Measurements from ENCODE around the gene RNASEH2B. TPM values are rescaled to one million over a fixed set of nuclear protein-coding genes. Genes with fewer than 3 reads are reported as not detected.

RNASEH2B gene
- total and polyA plus RNA-seq, 2 experiments from 2014 or later = 39.0 to 64.8 TPM

GRCh38 chr13:50955798-50956197 lies 46.2 kb downstream of the RNASEH2B start:
- no peaks in the 10 kb centered on the region for H3K27me3 ChIP-seq (ENCODE audit: insufficient read depth)
- H3K36me3 ChIP-seq (ENCODE audit: insufficient read depth) = no peaks in the 10 kb centered on the region
- Mint-ChIP-seq H3K27me3 (ENCODE audit: insufficient read depth, low read depth, poor library complexity) (no peaks in the 10 kb centered on the region), H3K9me3 (no peaks in the 10 kb centered on the region), H3K27ac (no peak overlapping the region), H3K36me3 (ENCODE audit: low read depth) (no peaks in the 10 kb centered on the region), H3K4me3 (no peak overlapping the region), H3K4me1 (peaks cover 15% of the 10 kb centered on the region)
- H3K27ac ChIP-seq (ENCODE audit: low read depth) = no peak overlapping the region
- no peak for ATAC-seq
- no peaks in the 10 kb centered on the region for H3K4me1 ChIP-seq (ENCODE audit: insufficient read depth)
- no peaks in the 10 kb centered on the region for H3K79me2 ChIP-seq (replicated peaks; ENCODE audit: insufficient read depth)
- H3F3A ChIP-seq (replicated peaks; ENCODE audit: low read depth) = no peaks in the 10 kb centered on the region
- TF ChIP-seq, protein P1, sequence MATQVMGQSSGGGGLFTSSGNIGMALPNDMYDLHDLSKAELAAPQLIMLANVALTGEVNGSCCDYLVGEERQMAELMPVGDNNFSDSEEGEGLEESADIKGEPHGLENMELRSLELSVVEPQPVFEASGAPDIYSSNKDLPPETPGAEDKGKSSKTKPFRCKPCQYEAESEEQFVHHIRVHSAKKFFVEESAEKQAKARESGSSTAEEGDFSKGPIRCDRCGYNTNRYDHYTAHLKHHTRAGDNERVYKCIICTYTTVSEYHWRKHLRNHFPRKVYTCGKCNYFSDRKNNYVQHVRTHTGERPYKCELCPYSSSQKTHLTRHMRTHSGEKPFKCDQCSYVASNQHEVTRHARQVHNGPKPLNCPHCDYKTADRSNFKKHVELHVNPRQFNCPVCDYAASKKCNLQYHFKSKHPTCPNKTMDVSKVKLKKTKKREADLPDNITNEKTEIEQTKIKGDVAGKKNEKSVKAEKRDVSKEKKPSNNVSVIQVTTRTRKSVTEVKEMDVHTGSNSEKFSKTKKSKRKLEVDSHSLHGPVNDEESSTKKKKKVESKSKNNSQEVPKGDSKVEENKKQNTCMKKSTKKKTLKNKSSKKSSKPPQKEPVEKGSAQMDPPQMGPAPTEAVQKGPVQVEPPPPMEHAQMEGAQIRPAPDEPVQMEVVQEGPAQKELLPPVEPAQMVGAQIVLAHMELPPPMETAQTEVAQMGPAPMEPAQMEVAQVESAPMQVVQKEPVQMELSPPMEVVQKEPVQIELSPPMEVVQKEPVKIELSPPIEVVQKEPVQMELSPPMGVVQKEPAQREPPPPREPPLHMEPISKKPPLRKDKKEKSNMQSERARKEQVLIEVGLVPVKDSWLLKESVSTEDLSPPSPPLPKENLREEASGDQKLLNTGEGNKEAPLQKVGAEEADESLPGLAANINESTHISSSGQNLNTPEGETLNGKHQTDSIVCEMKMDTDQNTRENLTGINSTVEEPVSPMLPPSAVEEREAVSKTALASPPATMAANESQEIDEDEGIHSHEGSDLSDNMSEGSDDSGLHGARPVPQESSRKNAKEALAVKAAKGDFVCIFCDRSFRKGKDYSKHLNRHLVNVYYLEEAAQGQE (IDR thresholded peaks at IDR 0.05; ENCODE audit: unreplicated experiment) = no peak
- TF ChIP-seq CTCF (conservative IDR thresholded peaks at IDR 0.05; ENCODE audit: low read depth in 2 of 2) (no peak), STAT1 (IDR thresholded peaks at IDR 0.05; ENCODE audit: unreplicated experiment) (no peak), ZNF462 (CRISPR knock-in tag; IDR thresholded peaks at IDR 0.05) (no peak), ZNF331 (CRISPR knock-in tag; IDR thresholded peaks at IDR 0.05; ENCODE audit: low read depth) (no peak), POLR2AphosphoS5 (IDR thresholded peaks at IDR 0.05; ENCODE audit: low read depth) (no peak), CREB1 (CRISPR knock-in tag; IDR thresholded peaks at IDR 0.05; ENCODE audit: low read depth) (no peak), JUNB (IDR thresholded peaks at IDR 0.05; ENCODE audit: unreplicated experiment) (no peak), EZH2 (IDR thresholded peaks at IDR 0.05; ENCODE audit: low read depth, unreplicated experiment) (no peak)
- TF ChIP-seq, protein P2, sequence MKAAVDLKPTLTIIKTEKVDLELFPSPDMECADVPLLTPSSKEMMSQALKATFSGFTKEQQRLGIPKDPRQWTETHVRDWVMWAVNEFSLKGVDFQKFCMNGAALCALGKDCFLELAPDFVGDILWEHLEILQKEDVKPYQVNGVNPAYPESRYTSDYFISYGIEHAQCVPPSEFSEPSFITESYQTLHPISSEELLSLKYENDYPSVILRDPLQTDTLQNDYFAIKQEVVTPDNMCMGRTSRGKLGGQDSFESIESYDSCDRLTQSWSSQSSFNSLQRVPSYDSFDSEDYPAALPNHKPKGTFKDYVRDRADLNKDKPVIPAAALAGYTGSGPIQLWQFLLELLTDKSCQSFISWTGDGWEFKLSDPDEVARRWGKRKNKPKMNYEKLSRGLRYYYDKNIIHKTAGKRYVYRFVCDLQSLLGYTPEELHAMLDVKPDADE (IDR thresholded peaks at IDR 0.05) = no peak
- no peak for DNase-seq (ENCODE audit: low spot score)
- no peaks in the 10 kb centered on the region for H3K9me2 ChIP-seq (ENCODE audit: insufficient read depth)
- no peaks in the 10 kb centered on the region for H4K20me1 ChIP-seq (replicated peaks; ENCODE audit: insufficient read depth)
- H3K4me3 ChIP-seq = no peak overlapping the region
- no peak overlapping the region for H3K4me2 ChIP-seq
- no peak overlapping the region for H2AFZ ChIP-seq

Measured in GM23338 (cell line).